Ectodermal cell (in vitro differentiated cells): ENCODE results near the gene SIT1. TPM values are rescaled to one million over a fixed set of nuclear protein-coding genes. Genes with fewer than 3 reads are reported as not detected.

Experiments
- H3K27ac ChIP-seq: 2 replicates; pipeline ENCODE4 v1.7.0; 2013; ENCODE audit warnings: mild to moderate bottlenecking, low read depth, low read length; ENCODE audit not compliant: insufficient read depth, poor library complexity, severe bottlenecking
- H3K27me3 ChIP-seq: 2 replicates; pipeline ENCODE4 v1.7.0; 2013; ENCODE audit warnings: mild to moderate bottlenecking, low read length; ENCODE audit not compliant: insufficient read depth, control insufficient read depth, poor library complexity, severe bottlenecking
- H3K36me3 ChIP-seq: one replicate; pipeline ENCODE4 v1.7.0; 2013; ENCODE audit warnings: low read length; ENCODE audit not compliant: control insufficient read depth, insufficient read depth
- H3K4me1 ChIP-seq: one replicate; pipeline ENCODE4 v1.7.0; 2013; ENCODE audit warnings: low read length; ENCODE audit not compliant: control insufficient read depth, insufficient read depth
- H3K4me3 ChIP-seq: 2 replicates; pipeline ENCODE4 v1.7.0; 2013; ENCODE audit warnings: low read depth, low read length, control low read depth; ENCODE audit not compliant: insufficient read depth
- H3K9me3 ChIP-seq: 2 replicates; pipeline ENCODE4 v1.7.0; 2013; ENCODE audit warnings: mild to moderate bottlenecking, low read length, moderate library complexity; ENCODE audit not compliant: control insufficient read depth
- WGBS, 2 experiments: methylation state at CpG; one replicate each; pipeline ENCODE4 v1.1.7; 2013; ENCODE audit warnings: missing lambda C conversion rate in 2 of 2; 5-methylcytosine and 5-hydroxymethylcytosine counted together
- polyA plus RNA-seq, 4 experiments: library from polyadenylated mRNA; stranded (reverse); fragments of 50-300 nt; gene quantifications; one replicate each; pipeline ENCODE4 v1.2.3, GENCODE V29; 2013

Gene SIT1, protein sequence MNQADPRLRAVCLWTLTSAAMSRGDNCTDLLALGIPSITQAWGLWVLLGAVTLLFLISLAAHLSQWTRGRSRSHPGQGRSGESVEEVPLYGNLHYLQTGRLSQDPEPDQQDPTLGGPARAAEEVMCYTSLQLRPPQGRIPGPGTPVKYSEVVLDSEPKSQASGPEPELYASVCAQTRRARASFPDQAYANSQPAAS
- 0.78 TPM for polyA plus RNA-seq (2013, experiment 1 of 4)
- 1.00 TPM for polyA plus RNA-seq (2013, experiment 2 of 4)
- 0.64 TPM for polyA plus RNA-seq (2013, experiment 3 of 4)
- polyA plus RNA-seq (2013, experiment 4 of 4) = 0.61 TPM

DNA sequence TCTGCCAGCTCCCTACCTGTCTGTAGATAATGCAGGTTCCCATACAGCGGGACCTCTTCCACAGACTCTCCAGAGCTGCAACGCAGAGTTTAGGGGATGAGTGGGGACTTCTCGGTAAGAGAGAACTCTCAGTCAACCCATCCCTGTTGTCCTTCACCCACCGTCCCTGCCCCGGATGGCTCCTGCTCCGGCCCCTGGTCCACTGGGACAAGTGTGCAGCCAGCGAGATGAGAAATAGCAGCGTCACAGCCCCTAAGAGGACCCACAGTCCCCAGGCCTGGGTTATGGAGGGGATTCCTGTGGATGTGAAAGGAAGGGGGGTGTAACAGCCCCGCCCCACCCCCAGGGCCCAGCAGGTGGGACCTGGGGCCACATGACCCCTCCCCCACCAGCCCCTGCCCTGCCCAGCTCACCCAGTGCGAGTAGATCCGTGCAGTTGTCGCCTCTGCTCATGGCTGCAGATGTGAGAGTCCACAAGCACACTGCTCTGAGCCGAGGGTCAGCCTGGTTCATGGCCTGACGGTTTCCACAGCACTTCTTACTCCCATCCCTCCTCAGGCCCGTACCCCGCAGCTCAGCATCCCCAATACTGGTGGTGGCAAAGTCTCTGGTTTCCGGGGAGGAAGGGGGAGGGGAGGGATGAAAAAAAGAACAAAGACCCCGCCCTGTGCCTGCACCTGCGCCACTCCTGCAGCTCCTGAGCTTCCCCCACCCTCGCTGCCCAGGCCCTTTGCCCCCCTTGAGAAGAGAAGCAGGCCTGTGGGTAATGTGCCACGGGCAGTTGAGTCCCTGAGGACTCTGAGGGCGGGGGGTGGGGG is at the start of gene SIT1:
Gene SIT1, minus strand, starts transcription at position 591 of the 818 bp plus-strand sequence. Its CDS starts 78 bp downstream, at position 513.
- no peaks in the 10 kb centered on the region for H3K36me3 ChIP-seq
- no peak within 1 kb of the TSS for H3K27ac ChIP-seq
- no peaks in the 10 kb centered on the region for H3K9me3 ChIP-seq
- H3K4me1 ChIP-seq = peaks cover 13% of the 10 kb centered on the region
- 69 to 70% methylated on average over 21 to 22 of the region's 22 CpGs for WGBS, 2 experiments
- H3K4me3 ChIP-seq = no peak within 1 kb of the TSS
- peaks cover 12% of the 10 kb centered on the region for H3K27me3 ChIP-seq

- Histone ChIP-seq H3K27me3 (no peaks in the 10 kb centered on the region), H3K36me3 (peaks cover 66% of the 10 kb centered on the region), H3K9me3 (no peaks in the 10 kb centered on the region), H3K4me3 (no peak overlapping the region), H3K4me1 (no peaks in the 10 kb centered on the region), H3K27ac (no peak overlapping the region)
- 93 to 94% methylated on average over 11 of the region's 11 CpGs for WGBS, 2 experiments
These were observed 49.3 kb upstream of the SIT1 start for GRCh38 chr9:35700031-35700430.

DNA sequence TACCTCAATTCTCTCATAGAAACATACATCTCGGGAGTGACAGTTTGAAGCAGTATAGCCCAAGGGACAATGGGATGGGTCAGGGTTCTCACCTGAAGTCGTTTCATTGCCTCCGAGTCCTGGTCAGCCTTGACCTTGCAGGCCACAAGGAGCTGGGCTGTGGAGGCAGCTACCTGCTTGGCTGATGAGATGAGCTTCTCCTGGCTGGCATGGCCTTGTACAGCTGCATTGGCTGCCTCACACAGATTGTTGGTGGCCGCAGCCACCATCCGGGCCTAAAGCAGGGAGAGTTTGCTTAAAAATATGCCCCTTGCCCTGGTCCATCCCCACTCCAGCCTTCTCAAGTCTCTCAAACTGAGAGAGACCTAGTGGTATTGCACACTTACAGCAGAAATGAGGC is 47.5 kb upstream of the SIT1 start:
- WGBS, 2 experiments = 94 to 95% methylated on average over 5 of the region's 5 CpGs
- Histone ChIP-seq H3K4me3 (no peak overlapping the region), H3K27me3 (no peaks in the 10 kb centered on the region), H3K9me3 (no peaks in the 10 kb centered on the region), H3K27ac (no peak overlapping the region), H3K36me3 (peaks cover 48% of the 10 kb centered on the region), H3K4me1 (no peaks in the 10 kb centered on the region)

GRCh38 chr9:35697486-35697885 is 46.8 kb upstream of the SIT1 start:
- H3K27ac ChIP-seq = no peak overlapping the region
- H3K9me3 ChIP-seq = no peaks in the 10 kb centered on the region
- no peaks in the 10 kb centered on the region for H3K27me3 ChIP-seq
- WGBS, 2 experiments = 95 to 96% methylated on average over 14 of the region's 14 CpGs
- H3K4me3 ChIP-seq = no peak overlapping the region
- peaks cover 45% of the 10 kb centered on the region for H3K36me3 ChIP-seq
- H3K4me1 ChIP-seq = no peaks in the 10 kb centered on the region

DNA sequence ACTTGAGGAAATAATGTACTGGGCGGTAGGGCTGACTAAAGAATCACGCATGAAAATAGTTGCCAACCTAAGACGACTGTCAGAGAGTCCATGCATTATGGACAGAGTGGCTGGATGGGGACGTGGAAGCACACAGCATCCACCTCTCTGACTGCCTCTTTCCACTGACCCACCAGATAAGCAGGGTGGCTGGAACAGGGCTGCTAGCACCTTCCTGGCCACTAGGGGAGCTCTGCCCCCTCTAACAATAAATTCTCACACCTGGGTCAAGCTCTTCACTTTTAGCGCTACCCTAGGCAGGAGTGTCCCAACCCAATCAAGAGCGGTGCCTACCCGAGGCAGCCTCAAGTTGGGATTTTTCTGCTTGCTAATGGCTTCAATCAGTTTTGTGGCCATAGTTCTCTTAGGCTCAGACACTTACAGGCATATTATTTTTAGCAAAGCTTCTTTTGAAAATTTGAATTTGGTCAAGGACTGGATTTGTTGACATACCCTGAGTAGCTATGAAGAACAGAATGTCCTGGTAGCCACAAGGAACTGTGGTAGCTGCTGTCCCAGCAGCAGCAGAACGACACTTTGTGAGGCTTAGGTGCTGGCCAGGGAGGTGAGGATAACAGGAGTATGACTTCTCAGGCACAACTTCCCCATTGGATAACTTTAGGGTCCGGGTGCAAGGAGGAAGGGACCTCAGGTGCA is 45.9 kb upstream of the SIT1 start:
- H3K36me3 ChIP-seq = peaks cover 39% of the 10 kb centered on the region
- H3K4me1 ChIP-seq = no peaks in the 10 kb centered on the region
- H3K9me3 ChIP-seq = no peaks in the 10 kb centered on the region
- H3K4me3 ChIP-seq = no peak overlapping the region
- WGBS, 2 experiments = 60 to 63% methylated on average over 9 of the region's 9 CpGs
- no peaks in the 10 kb centered on the region for H3K27me3 ChIP-seq
- no peak overlapping the region for H3K27ac ChIP-seq

- WGBS, 2 experiments = 96 to 97% methylated on average over 3 of the region's 3 CpGs
- Histone ChIP-seq H3K36me3 (peaks cover 34% of the 10 kb centered on the region), H3K27ac (no peak overlapping the region)
These were observed 45.2 kb upstream of the SIT1 start for GRCh38 chr9:35695943-35696401.

DNA sequence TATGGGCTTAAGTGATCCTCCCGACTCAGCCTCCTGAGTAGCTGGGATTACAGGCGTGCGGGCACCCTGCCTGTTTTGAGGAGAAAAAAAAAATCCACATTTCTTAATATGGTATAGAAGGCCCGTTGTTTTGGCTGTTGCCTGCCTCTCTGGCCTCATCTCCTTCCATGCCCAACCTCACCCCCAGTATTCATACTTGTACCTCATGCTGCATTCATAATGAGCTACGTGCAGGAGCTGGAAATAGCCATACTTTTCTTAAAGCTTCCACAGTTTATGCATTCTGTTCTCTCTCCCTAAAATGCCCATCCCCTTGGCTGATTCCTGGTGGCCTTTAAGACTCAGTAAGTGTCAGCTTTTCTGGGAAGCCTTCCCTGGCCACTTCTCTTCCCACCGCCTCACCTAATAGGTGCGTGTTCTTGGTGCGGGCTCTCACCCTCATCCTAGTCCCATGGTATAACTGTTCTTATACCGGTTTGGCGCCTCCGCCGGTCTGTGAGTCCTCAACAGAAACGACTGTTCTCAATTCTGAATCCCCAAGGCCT is 41.1 kb upstream of the SIT1 start:
- peaks cover 16% of the 10 kb centered on the region for H3K4me1 ChIP-seq
- WGBS, 2 experiments = 72% methylated on average over 13 of the region's 13 CpGs
- no peak overlapping the region for H3K27ac ChIP-seq
- no peaks in the 10 kb centered on the region for H3K9me3 ChIP-seq
- H3K4me3 ChIP-seq = no peak overlapping the region
- H3K27me3 ChIP-seq = no peaks in the 10 kb centered on the region
- no peaks in the 10 kb centered on the region for H3K36me3 ChIP-seq

More at GRCh38 chr9:35695943-35696401, 45.2 kb upstream of the SIT1 start:
- no peaks in the 10 kb centered on the region for H3K4me1 ChIP-seq
- H3K9me3 ChIP-seq = no peaks in the 10 kb centered on the region
- H3K27me3 ChIP-seq = no peaks in the 10 kb centered on the region
- H3K4me3 ChIP-seq = no peak overlapping the region

- H3K4me3 ChIP-seq = peak overlapping the region; percentile 60
- H3K27ac ChIP-seq = peak overlapping the region; percentile 44
- WGBS, 2 experiments = 17 to 19% methylated on average over 10 of the region's 10 CpGs
- no peaks in the 10 kb centered on the region for H3K27me3 ChIP-seq
- no peaks in the 10 kb centered on the region for H3K36me3 ChIP-seq
- no peaks in the 10 kb centered on the region for H3K9me3 ChIP-seq
- peaks cover 19% of the 10 kb centered on the region for H3K4me1 ChIP-seq
These were observed 40.6 kb upstream of the SIT1 start for GRCh38 chr9:35691334-35691650.

DNA sequence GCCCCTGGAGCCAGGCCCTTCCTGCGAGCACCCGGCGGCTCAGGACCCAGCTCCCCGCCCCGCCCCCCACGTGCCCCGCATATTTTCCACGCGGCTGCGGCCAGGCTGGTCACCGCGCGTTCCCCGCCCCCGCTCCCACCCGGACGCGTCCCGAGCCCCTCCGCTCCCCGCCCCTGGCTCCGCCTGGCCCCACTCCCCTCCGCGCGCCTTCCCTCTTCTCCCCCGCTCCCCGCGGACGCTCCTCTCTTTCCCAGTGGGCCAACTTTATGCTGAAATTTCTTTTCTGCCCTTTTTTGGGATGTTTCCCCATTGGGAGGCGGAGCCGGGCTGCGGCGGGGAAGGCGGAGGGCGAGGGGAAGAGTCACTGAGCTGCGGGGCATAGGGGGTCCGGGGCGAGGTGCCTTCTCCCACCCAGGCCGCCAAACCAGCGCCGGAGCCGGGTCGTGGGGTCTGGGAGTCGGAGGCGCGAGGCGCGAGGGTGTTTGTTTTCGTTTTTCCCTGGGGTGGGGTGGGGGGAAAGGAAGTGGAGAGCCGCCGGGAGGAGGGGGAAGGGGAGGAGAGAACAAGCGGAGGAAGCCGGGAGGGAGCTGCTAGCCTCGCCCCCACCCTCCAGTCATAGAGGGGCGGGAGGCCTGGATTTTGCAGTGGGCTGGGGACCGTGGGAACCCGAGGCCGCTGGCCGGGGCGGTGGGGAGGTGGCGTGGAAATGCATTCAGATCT is 40.0 kb upstream of the SIT1 start:
- Histone ChIP-seq H3K9me3 (no peaks in the 10 kb centered on the region), H3K4me3 (peak overlapping the region; percentile 60), H3K4me1 (peaks cover 19% of the 10 kb centered on the region), H3K27me3 (no peaks in the 10 kb centered on the region), H3K27ac (peak overlapping the region; percentile 63), H3K36me3 (no peaks in the 10 kb centered on the region)
- WGBS, 2 experiments = 1% methylated on average over 61 of the region's 61 CpGs
